ENCODE measurements around the gene CBX8. TPM values are rescaled to one million over a fixed set of nuclear protein-coding genes. Genes with fewer than 3 reads are reported as not detected.

The CBX8 gene
- total RNA-seq, 1 donor from 2014 or later: 5.8 TPM

DNA sequence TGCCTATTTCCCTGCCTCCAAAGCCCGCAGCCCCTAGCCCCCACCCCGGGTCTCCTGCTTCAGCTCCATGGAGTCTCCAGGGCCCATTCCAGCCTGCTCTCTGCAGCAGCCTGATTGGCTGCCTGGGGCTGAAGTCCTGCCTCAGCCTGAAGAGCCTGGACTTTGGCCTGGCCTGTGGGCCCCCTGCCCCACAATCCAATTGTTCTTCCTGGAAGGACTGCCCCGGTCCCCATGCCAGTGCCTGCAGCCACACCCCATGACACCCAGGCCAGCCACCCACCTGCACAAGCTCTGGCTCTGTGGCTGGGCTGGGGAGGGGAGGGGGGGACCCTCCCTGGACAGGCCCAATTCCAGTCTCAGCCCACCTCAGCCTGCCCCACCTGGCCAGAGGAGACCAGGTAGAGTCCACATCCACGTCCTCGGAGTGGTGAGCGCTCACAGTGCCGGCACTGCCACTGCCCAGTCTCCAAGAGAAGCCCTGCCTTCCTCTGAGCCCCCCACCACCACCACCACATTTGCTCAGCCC is 53.9 kb downstream of the CBX8 start:
- DNase-seq: no peak
- peaks cover 60% of the 10 kb centered on the region for H3K27me3 ChIP-seq (ENCODE audit: low read depth)
- intact Hi-C loops (cut with DNase I): no loop called here

DNA sequence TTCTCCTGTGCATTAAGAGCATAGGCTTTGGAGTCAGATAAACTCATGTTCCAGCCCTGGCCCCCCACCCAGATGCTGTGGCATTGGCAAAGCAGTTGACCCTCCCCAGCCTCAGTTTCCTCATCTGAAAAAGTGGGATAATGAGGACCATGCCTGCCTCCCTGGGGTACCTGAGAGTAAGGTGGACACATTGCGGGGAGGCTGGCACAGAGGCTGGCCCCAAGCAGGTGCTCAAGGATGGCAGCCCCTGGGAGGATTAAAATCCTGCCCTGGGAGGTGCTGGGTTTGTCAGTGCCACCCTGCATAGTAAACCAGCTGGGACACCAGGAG is 54.3 kb downstream of the CBX8 start:
- DNase-seq (no peak), ATAC-seq (no peak)
- Histone ChIP-seq H3K36me3 (no peaks in the 10 kb centered on the region), H3K4me3 (no peak overlapping the region), H3K27ac (no peak overlapping the region), H3K9me3 (no peaks in the 10 kb centered on the region), H3K27me3 (ENCODE audit: low read depth) (peaks cover 56% of the 10 kb centered on the region), H3K4me1 (peaks cover 23% of the 10 kb centered on the region)
- intact Hi-C loops (cut with DNase I): no loop called here
- TF ChIP-seq, protein P1, sequence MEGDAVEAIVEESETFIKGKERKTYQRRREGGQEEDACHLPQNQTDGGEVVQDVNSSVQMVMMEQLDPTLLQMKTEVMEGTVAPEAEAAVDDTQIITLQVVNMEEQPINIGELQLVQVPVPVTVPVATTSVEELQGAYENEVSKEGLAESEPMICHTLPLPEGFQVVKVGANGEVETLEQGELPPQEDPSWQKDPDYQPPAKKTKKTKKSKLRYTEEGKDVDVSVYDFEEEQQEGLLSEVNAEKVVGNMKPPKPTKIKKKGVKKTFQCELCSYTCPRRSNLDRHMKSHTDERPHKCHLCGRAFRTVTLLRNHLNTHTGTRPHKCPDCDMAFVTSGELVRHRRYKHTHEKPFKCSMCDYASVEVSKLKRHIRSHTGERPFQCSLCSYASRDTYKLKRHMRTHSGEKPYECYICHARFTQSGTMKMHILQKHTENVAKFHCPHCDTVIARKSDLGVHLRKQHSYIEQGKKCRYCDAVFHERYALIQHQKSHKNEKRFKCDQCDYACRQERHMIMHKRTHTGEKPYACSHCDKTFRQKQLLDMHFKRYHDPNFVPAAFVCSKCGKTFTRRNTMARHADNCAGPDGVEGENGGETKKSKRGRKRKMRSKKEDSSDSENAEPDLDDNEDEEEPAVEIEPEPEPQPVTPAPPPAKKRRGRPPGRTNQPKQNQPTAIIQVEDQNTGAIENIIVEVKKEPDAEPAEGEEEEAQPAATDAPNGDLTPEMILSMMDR (IDR thresholded peaks at IDR 0.05): no peak

More for the DNA sequence above, 53.9 kb downstream of the CBX8 start:
- Histone ChIP-seq H3K36me3 (no peaks in the 10 kb centered on the region), H3K9me3 (no peaks in the 10 kb centered on the region), H3K27ac (no peak overlapping the region), H3K4me3 (no peak overlapping the region), H3K4me1 (peaks cover 26% of the 10 kb centered on the region)
- ATAC-seq: no peak
- TF ChIP-seq, protein P1 (IDR thresholded peaks at IDR 0.05): no peak

Other genes with a start within 250 kb of the CBX8 start
- gene RBFOX3, start 186.0 kb downstream of the CBX8 start, total RNA-seq: not detected
- gene ENPP7, start 66.1 kb downstream of the CBX8 start, total RNA-seq: 0.18 TPM
- 3.9 TPM for gene CBX2, start 18.9 kb downstream of the CBX8 start, total RNA-seq
- 20.6 TPM for gene CBX4, start 42.4 kb upstream of the CBX8 start, total RNA-seq
- gene TBC1D16, start 238.8 kb upstream of the CBX8 start, total RNA-seq: 24.7 TPM
- 14.1 TPM for gene CCDC40, start 239.6 kb upstream of the CBX8 start, total RNA-seq